ENCODE measurements around the gene KIF24. TPM values are rescaled to one million over a fixed set of nuclear protein-coding genes. Genes with fewer than 3 reads are reported as not detected.

The KIF24 gene
- polyA plus RNA-seq (2013): 1.7 and 1.9 TPM in 2 replicates

GRCh38 chr9:34328987-34329832, at the start of gene KIF24, which contains the start of gene NUDT2:
TSS of gene KIF24 (minus strand) at chr9:34329268. CDS start at chr9:34311346, 17,922 bp downstream.
TSS of gene NUDT2 (plus strand) at chr9:34329569. CDS start at chr9:34339040, 9,471 bp downstream.
- H2BK5ac ChIP-seq (ENCODE audit: low read depth, low read length, poor library complexity): peak within 1 kb of the TSS; percentile 7
- H3K4ac ChIP-seq (ENCODE audit: low read depth, low read length): peak within 1 kb of the TSS; percentile 47
- peak within 1 kb of the TSS; percentile 87 for H3K4me2 ChIP-seq (ENCODE audit: low read length)
- peak within 1 kb of the TSS; percentile 45 for H4K12ac ChIP-seq (ENCODE audit: low read depth, low read length)
- no peak within 1 kb of the TSS for H2AK5ac ChIP-seq (ENCODE audit: low read length)
- no peaks in the 10 kb centered on the region for H3K27me3 ChIP-seq (ENCODE audit: insufficient read depth, low read length)
- no peaks in the 10 kb centered on the region for H3K4me1 ChIP-seq (ENCODE audit: control insufficient read depth in 1 of 2, insufficient read depth in 2 of 2, low read length in 2 of 2)
- peak within 1 kb of the TSS; percentile 92 for H3K9ac ChIP-seq (ENCODE audit: low read length)
- H3K23ac ChIP-seq (ENCODE audit: low read length): no peak within 1 kb of the TSS
- peak; percentile 100 for DNase-seq
- H3K79me2 ChIP-seq (ENCODE audit: control insufficient read depth, insufficient read depth, low read length, poor library complexity): peaks cover 3% of the 10 kb centered on the region
- peak within 1 kb of the TSS; percentile 95 for H3K4me3 ChIP-seq (ENCODE audit: low read depth, low read length)
- H2BK120ac ChIP-seq (ENCODE audit: insufficient read depth, low read length, poor library complexity): peak within 1 kb of the TSS; percentile 36
- peak within 1 kb of the TSS; percentile 6 for H2BK12ac ChIP-seq (ENCODE audit: low read length)
- peak within 1 kb of the TSS; percentile 54 for H3K14ac ChIP-seq (ENCODE audit: low read length)
- no peaks in the 10 kb centered on the region for H3K36me3 ChIP-seq (ENCODE audit: control insufficient read depth in 1 of 2, insufficient read depth in 2 of 2, low read length in 2 of 2)
- peak within 1 kb of the TSS; percentile 79 for H4K8ac ChIP-seq (ENCODE audit: low read depth, low read length)
- H4K91ac ChIP-seq (ENCODE audit: low read depth, low read length): peak within 1 kb of the TSS; percentile 59
- H2AFZ ChIP-seq (ENCODE audit: insufficient read depth, low read length, poor library complexity): peak within 1 kb of the TSS; percentile 61
- peaks cover 8% of the 10 kb centered on the region for H3K79me1 ChIP-seq (ENCODE audit: low read length)
- no CpG with 5 or more reads among the region's 64 CpGs for WGBS (ENCODE audit: extremely low coverage, insufficient coverage, insufficient read length)
- H3K9me3 ChIP-seq (ENCODE audit: insufficient read depth, low read depth, low read length): no peaks in the 10 kb centered on the region
- peak within 1 kb of the TSS; percentile 43 for H3K27ac ChIP-seq (ENCODE audit: low read depth, low read length)
- H3K18ac ChIP-seq (ENCODE audit: low read length): peak within 1 kb of the TSS; percentile 70

GRCh38 chr9:34378376-34379060, 49.5 kb upstream of the KIF24 start:
- H3K4me1 ChIP-seq (ENCODE audit: control insufficient read depth in 1 of 2, insufficient read depth in 2 of 2, low read length in 2 of 2): peaks cover 32 to 40% of the 10 kb centered on the region in 2 experiments
- H4K8ac ChIP-seq (ENCODE audit: low read depth, low read length): no peak overlapping the region
- H3K4ac ChIP-seq (ENCODE audit: low read depth, low read length): no peak overlapping the region
- H2BK120ac ChIP-seq (ENCODE audit: insufficient read depth, low read length, poor library complexity): no peak overlapping the region
- peaks cover 3% of the 10 kb centered on the region for H3K79me2 ChIP-seq (ENCODE audit: control insufficient read depth, insufficient read depth, low read length, poor library complexity)
- no peak overlapping the region for H3K18ac ChIP-seq (ENCODE audit: low read length)
- H3K27me3 ChIP-seq (ENCODE audit: insufficient read depth, low read length): peaks cover 17% of the 10 kb centered on the region
- H3K9ac ChIP-seq (ENCODE audit: low read length): no peak overlapping the region
- H4K12ac ChIP-seq (ENCODE audit: low read depth, low read length): no peak overlapping the region
- H3K14ac ChIP-seq (ENCODE audit: low read length): no peak overlapping the region
- H3K27ac ChIP-seq (ENCODE audit: low read depth, low read length): no peak overlapping the region
- peak overlapping the region; percentile 21 for H4K91ac ChIP-seq (ENCODE audit: low read depth, low read length)
- H2BK5ac ChIP-seq (ENCODE audit: low read depth, low read length, poor library complexity): no peak overlapping the region
- no peak overlapping the region for H2AK5ac ChIP-seq (ENCODE audit: low read length)
- H2AFZ ChIP-seq (ENCODE audit: insufficient read depth, low read length, poor library complexity): no peak overlapping the region
- H3K4me3 ChIP-seq (ENCODE audit: low read depth, low read length): no peak overlapping the region
- peaks cover 3% of the 10 kb centered on the region for H3K9me3 ChIP-seq (ENCODE audit: insufficient read depth, low read depth, low read length)
- H3K79me1 ChIP-seq (ENCODE audit: low read length): peaks cover 11% of the 10 kb centered on the region
- H2BK12ac ChIP-seq (ENCODE audit: low read length): no peak overlapping the region
- no peaks in the 10 kb centered on the region for H3K36me3 ChIP-seq (ENCODE audit: control insufficient read depth in 1 of 2, insufficient read depth in 2 of 2, low read length in 2 of 2)
- no peak for DNase-seq
- no CpG with 5 or more reads among the region's 3 CpGs for WGBS (ENCODE audit: extremely low coverage, insufficient coverage, insufficient read length)
- no peak overlapping the region for H3K4me2 ChIP-seq (ENCODE audit: low read length)
- no peak overlapping the region for H3K23ac ChIP-seq (ENCODE audit: low read length)

GRCh38 chr9:34377404-34377746, 48.3 kb upstream of the KIF24 start:
- Histone ChIP-seq H3K79me2 (ENCODE audit: control insufficient read depth, insufficient read depth, low read length, poor library complexity) (peaks cover 3% of the 10 kb centered on the region), H4K8ac (ENCODE audit: low read depth, low read length) (no peak overlapping the region), H3K36me3 (ENCODE audit: control insufficient read depth in 1 of 2, insufficient read depth in 2 of 2, low read length in 2 of 2) (peaks cover under 1 to 1% of the 10 kb centered on the region in 2 experiments), H3K27ac (ENCODE audit: low read depth, low read length) (peak overlapping the region; percentile 5), H3K9ac (ENCODE audit: low read length) (no peak overlapping the region), H2AK5ac (ENCODE audit: low read length) (no peak overlapping the region), H3K27me3 (ENCODE audit: insufficient read depth, low read length) (peaks cover 14% of the 10 kb centered on the region), H3K14ac (ENCODE audit: low read length) (no peak overlapping the region), H3K9me3 (ENCODE audit: insufficient read depth, low read depth, low read length) (peaks cover 6% of the 10 kb centered on the region), H4K91ac (ENCODE audit: low read depth, low read length) (no peak overlapping the region), H3K4ac (ENCODE audit: low read depth, low read length) (no peak overlapping the region), H3K79me1 (ENCODE audit: low read length) (peaks cover 16% of the 10 kb centered on the region), H3K4me2 (ENCODE audit: low read length) (peak overlapping the region; percentile 82), H3K18ac (ENCODE audit: low read length) (peak overlapping the region; percentile 26), H3K23ac (ENCODE audit: low read length) (no peak overlapping the region), H3K4me3 (ENCODE audit: low read depth, low read length) (peak overlapping the region; percentile 33), H2AFZ (ENCODE audit: insufficient read depth, low read length, poor library complexity) (peak overlapping the region; percentile 83), H2BK5ac (ENCODE audit: low read depth, low read length, poor library complexity) (peak overlapping the region; percentile 19), H2BK120ac (ENCODE audit: insufficient read depth, low read length, poor library complexity) (no peak overlapping the region), H4K12ac (ENCODE audit: low read depth, low read length) (no peak overlapping the region), H2BK12ac (ENCODE audit: low read length) (peak overlapping the region; percentile 44), H3K4me1 (ENCODE audit: control insufficient read depth in 1 of 2, insufficient read depth in 2 of 2, low read length in 2 of 2) (peaks cover 40 to 50% of the 10 kb centered on the region in 2 experiments)
- peak in 1 of 2 donors; percentile 18 for DNase-seq
- no CpG with 5 or more reads among the region's 21 CpGs for WGBS (ENCODE audit: extremely low coverage, insufficient coverage, insufficient read length)

- peaks cover 20% of the 10 kb centered on the region for H3K79me1 ChIP-seq (ENCODE audit: low read length)
- H4K12ac ChIP-seq (ENCODE audit: low read depth, low read length): no peak within 1 kb of the TSS
- H2AFZ ChIP-seq (ENCODE audit: insufficient read depth, low read length, poor library complexity): peak within 1 kb of the TSS; percentile 83
- H3K14ac ChIP-seq (ENCODE audit: low read length): peak within 1 kb of the TSS; percentile 48
- H2BK5ac ChIP-seq (ENCODE audit: low read depth, low read length, poor library complexity): peak within 1 kb of the TSS; percentile 19
- H3K27ac ChIP-seq (ENCODE audit: low read depth, low read length): peak within 1 kb of the TSS; percentile 84
- peak within 1 kb of the TSS; percentile 49 for H4K8ac ChIP-seq (ENCODE audit: low read depth, low read length)
- H3K9me3 ChIP-seq (ENCODE audit: insufficient read depth, low read depth, low read length): peaks cover 12% of the 10 kb centered on the region
- peaks cover 6 to 7% of the 10 kb centered on the region in 2 experiments for H3K36me3 ChIP-seq (ENCODE audit: control insufficient read depth in 1 of 2, insufficient read depth in 2 of 2, low read length in 2 of 2)
- peak within 1 kb of the TSS; percentile 82 for H3K4me2 ChIP-seq (ENCODE audit: low read length)
- H3K9ac ChIP-seq (ENCODE audit: low read length): peak within 1 kb of the TSS; percentile 45
- peaks cover 46 to 55% of the 10 kb centered on the region in 2 experiments for H3K4me1 ChIP-seq (ENCODE audit: control insufficient read depth in 1 of 2, insufficient read depth in 2 of 2, low read length in 2 of 2)
- peak within 1 kb of the TSS; percentile 57 for H2BK120ac ChIP-seq (ENCODE audit: insufficient read depth, low read length, poor library complexity)
- H3K18ac ChIP-seq (ENCODE audit: low read length): peak within 1 kb of the TSS; percentile 26
- H2AK5ac ChIP-seq (ENCODE audit: low read length): no peak within 1 kb of the TSS
- peak within 1 kb of the TSS; percentile 13 for H3K4ac ChIP-seq (ENCODE audit: low read depth, low read length)
- peaks cover 12% of the 10 kb centered on the region for H3K27me3 ChIP-seq (ENCODE audit: insufficient read depth, low read length)
- H3K4me3 ChIP-seq (ENCODE audit: low read depth, low read length): peak within 1 kb of the TSS; percentile 83
- H3K23ac ChIP-seq (ENCODE audit: low read length): no peak within 1 kb of the TSS
- DNase-seq: peak; percentile 95 to 97
- H4K91ac ChIP-seq (ENCODE audit: low read depth, low read length): peak within 1 kb of the TSS; percentile 73
- WGBS (ENCODE audit: extremely low coverage, insufficient coverage, insufficient read length): no CpG with 5 or more reads among the region's 54 CpGs
- H3K79me2 ChIP-seq (ENCODE audit: control insufficient read depth, insufficient read depth, low read length, poor library complexity): peaks cover 3% of the 10 kb centered on the region
- H2BK12ac ChIP-seq (ENCODE audit: low read length): peak within 1 kb of the TSS; percentile 44
These were observed 47.7 kb upstream of the KIF24 start, which contains the start of gene MYORG for GRCh38 chr9:34376596-34377403. TSS of gene MYORG (minus strand) at chr9:34376898. CDS start at chr9:34372943, 3,955 bp downstream.
